Activated T-helper 2 cell treated with anti-CD3 and anti-CD28 coated beads, Interferon-gamma antibody, Interleukin-2, Interleukin-4, amounts not matched to agents 10 μg/mL and 5 μg/mL and 100 μg/mL, durations not matched to agents 14 hours and 24 hours and 36 hours (primary cell): Measurements from ENCODE around the gene EPB41L4B. TPM values are rescaled to one million over a fixed set of nuclear protein-coding genes. Genes with fewer than 3 reads are reported as not detected.

Experiments
- DNase-seq: peaks from one replicate; pipeline ENCODE4 v3.0.0; 2021; ENCODE audit warnings: low spot score
- H3K27ac Mint-ChIP-seq: one replicate; pipeline ENCODE4 v1.8.0; 2021; ENCODE audit warnings: mixed read lengths
- H3K27me3 Mint-ChIP-seq: one replicate; pipeline ENCODE4 v1.8.0; 2021; ENCODE audit warnings: low read depth, mixed read lengths
- H3K36me3 Mint-ChIP-seq: one replicate; pipeline ENCODE4 v1.8.0; 2021; ENCODE audit warnings: low read depth, mixed read lengths
- H3K4me1 Mint-ChIP-seq: one replicate; pipeline ENCODE4 v1.8.0; 2021; ENCODE audit warnings: low read depth, mixed read lengths
- H3K4me3 Mint-ChIP-seq: one replicate; pipeline ENCODE4 v1.8.0; 2021; ENCODE audit warnings: low read depth, mild to moderate bottlenecking, moderate library complexity, mixed read lengths
- H3K9me3 Mint-ChIP-seq: one replicate; pipeline ENCODE4 v1.8.0; 2021; ENCODE audit warnings: mixed read lengths
- intact Hi-C: fragments of 100-400 bp; cut with micrococcal nuclease; formaldehyde crosslinking; loops from one replicate; pipeline ENCODE4 v1.15.1; 2023
- total RNA-seq: library from RNA; stranded (reverse); gene quantifications from 2 replicates; pipeline ENCODE4 v1.2.3, GENCODE V29; 2022

Gene EPB41L4B
- total RNA-seq, 1 donor from 2014 or later, result 1.6 TPM

- DNase-seq, result no peak
- Mint-ChIP-seq H3K4me3 (no peak overlapping the region), H3K27me3 (peaks cover 8% of the 10 kb centered on the region), H3K9me3 (no peaks in the 10 kb centered on the region), H3K36me3 (no peaks in the 10 kb centered on the region), H3K27ac (no peak overlapping the region), H3K4me1 (peaks cover 2% of the 10 kb centered on the region)
- intact Hi-C loops, result no loop called here
Measured at GRCh38 chr9:109336409-109336808, 15.6 kb upstream of the EPB41L4B start.

GRCh38 chr9:109335929-109336328 is 15.1 kb upstream of the EPB41L4B start:
- no peak for DNase-seq
- H3K27ac Mint-ChIP-seq, result no peak overlapping the region
- H3K9me3 Mint-ChIP-seq, result no peaks in the 10 kb centered on the region
- peaks cover 2% of the 10 kb centered on the region for H3K4me1 Mint-ChIP-seq
- no peaks in the 10 kb centered on the region for H3K36me3 Mint-ChIP-seq
- H3K4me3 Mint-ChIP-seq, result no peak overlapping the region
- intact Hi-C loops, result no loop called here
- peaks cover 8% of the 10 kb centered on the region for H3K27me3 Mint-ChIP-seq

- no peak overlapping the region for H3K27ac Mint-ChIP-seq
- intact Hi-C loops, result no loop called here
- no peak overlapping the region for H3K4me3 Mint-ChIP-seq
- H3K27me3 Mint-ChIP-seq, result peaks cover 8% of the 10 kb centered on the region
- H3K9me3 Mint-ChIP-seq, result no peaks in the 10 kb centered on the region
- H3K36me3 Mint-ChIP-seq, result no peaks in the 10 kb centered on the region
- peaks cover 2% of the 10 kb centered on the region for H3K4me1 Mint-ChIP-seq
- no peak for DNase-seq
Measured at GRCh38 chr9:109335121-109335520, 14.3 kb upstream of the EPB41L4B start.

GRCh38 chr9:109331353-109331752 is 10.5 kb upstream of the EPB41L4B start:
- Mint-ChIP-seq H3K4me1 (peaks cover under 1% of the 10 kb centered on the region), H3K27me3 (peaks cover 19% of the 10 kb centered on the region), H3K4me3 (no peak overlapping the region), H3K9me3 (no peaks in the 10 kb centered on the region), H3K27ac (no peak overlapping the region), H3K36me3 (no peaks in the 10 kb centered on the region)
- no peak for DNase-seq
- intact Hi-C loops, result no loop called here

DNA sequence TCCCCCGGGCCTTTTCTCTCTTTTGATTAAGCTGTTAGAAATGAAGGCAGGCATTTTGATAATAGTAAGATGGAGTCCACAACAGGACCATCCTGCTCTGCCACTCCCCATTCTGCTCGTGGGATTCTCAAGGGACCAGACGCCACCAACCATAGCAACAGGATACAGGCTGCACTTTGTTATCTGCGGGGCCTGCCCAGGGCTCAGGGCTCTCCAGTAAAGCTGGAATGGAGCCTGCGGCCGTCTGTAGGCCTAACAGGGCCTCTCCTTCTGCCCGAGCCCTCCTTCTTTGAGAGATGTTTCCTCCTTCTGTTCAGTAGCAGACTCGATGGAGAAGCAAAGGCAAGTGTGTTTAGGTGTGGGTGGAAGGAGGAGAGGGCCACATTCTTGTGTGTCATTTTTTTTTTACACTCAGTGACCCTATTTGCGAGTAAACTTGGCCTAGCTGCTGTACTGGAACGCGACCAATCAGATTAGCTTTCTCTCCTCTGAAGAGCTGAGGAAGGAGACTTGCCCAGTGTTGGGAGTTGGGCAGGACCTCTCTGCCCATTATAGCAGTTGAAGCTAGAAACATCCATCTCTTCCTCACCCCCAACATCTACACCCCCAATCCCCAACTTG is 8.9 kb upstream of the EPB41L4B start:
- H3K27ac Mint-ChIP-seq, result no peak overlapping the region
- intact Hi-C loops, result loop anchor here (10.0 kb wide), 3 partner anchors 145 to 395 kb away; partner anchors contain the start of genes ABITRAM and ELP1
- no peaks in the 10 kb centered on the region for H3K4me1 Mint-ChIP-seq

DNA sequence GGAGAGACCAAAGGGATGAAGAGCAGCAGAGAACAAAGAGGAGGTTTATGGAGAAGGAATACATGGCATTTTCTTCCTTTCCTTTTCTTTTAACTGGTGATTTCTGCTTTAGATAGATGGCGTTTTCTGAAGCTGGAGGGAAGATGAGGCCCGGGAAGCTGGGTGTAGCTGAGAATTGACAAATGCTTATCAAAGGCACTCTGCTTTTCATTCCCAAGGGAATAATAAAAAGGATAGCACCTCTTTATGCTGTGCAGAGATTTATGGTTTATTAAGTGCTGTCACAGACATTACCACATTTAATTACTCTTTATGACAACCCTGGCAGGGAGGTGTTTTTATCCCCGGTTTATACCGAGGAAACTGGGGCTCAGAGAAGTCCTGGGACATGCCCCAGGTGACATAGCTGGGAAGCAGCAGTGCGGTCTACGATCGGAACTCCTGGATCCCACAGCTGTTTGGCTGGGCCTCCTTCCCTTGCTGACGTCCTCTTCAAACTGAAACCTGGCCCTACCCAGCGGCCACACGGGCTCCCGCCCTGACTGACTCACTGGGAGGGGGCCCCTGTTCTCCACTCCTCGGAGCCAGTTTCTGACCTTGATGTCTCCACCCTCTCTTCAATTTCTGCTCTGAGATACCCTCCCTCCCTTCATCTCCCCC is 8.2 kb upstream of the EPB41L4B start:
- Mint-ChIP-seq H3K9me3 (no peaks in the 10 kb centered on the region), H3K4me1 (no peaks in the 10 kb centered on the region)
- intact Hi-C loops, result loop anchor here (10.0 kb wide), 3 partner anchors 146 to 394 kb away; partner anchors contain the start of genes ABITRAM and ELP1

More for the DNA sequence above, 8.9 kb upstream of the EPB41L4B start:
- no peaks in the 10 kb centered on the region for H3K36me3 Mint-ChIP-seq
- DNase-seq, result no peak
- H3K4me3 Mint-ChIP-seq, result no peak overlapping the region
- H3K9me3 Mint-ChIP-seq, result no peaks in the 10 kb centered on the region
- peaks cover 21% of the 10 kb centered on the region for H3K27me3 Mint-ChIP-seq

DNA sequence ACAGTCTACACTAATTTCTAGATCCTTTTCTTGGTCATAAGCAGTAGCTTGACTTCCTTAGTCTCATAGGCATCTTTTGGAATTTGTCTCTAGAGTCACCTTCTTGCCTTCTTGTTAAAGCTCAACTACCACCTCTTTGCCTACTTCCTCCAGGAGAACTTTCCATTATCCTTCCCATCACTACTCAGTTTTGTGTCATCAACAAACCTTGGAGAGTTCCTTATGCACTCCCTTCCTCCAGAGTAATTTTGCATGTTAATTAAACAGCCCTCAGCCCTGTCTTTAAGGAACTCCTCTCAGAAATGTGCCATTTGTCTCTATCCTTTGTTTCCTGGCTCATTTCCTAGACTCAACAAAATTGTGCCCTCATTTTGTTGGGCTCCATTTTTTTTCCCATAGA is 4.2 kb upstream of the EPB41L4B start:
- H3K4me1 Mint-ChIP-seq, result peaks cover 7% of the 10 kb centered on the region
- H3K4me3 Mint-ChIP-seq, result no peak overlapping the region
- DNase-seq, result no peak
- intact Hi-C loops, result loop anchor here (10.0 kb wide), 3 partner anchors 150 to 390 kb away; partner anchors contain the start of genes ABITRAM and ELP1
- H3K36me3 Mint-ChIP-seq, result no peaks in the 10 kb centered on the region
- no peak overlapping the region for H3K27ac Mint-ChIP-seq
- no peaks in the 10 kb centered on the region for H3K9me3 Mint-ChIP-seq
- peaks cover 41% of the 10 kb centered on the region for H3K27me3 Mint-ChIP-seq

More for the DNA sequence above, 8.2 kb upstream of the EPB41L4B start:
- DNase-seq, result no peak
- no peaks in the 10 kb centered on the region for H3K36me3 Mint-ChIP-seq
- H3K4me3 Mint-ChIP-seq, result no peak overlapping the region
- H3K27me3 Mint-ChIP-seq, result peaks cover 22% of the 10 kb centered on the region
- H3K27ac Mint-ChIP-seq, result no peak overlapping the region

- intact Hi-C loops, result loop anchor here (5.0 to 10.0 kb wide), 4 partner anchors 141 to 389 kb away; partner anchors contain the start of genes ABITRAM and ELP1
- peaks cover 47% of the 10 kb centered on the region for H3K27me3 Mint-ChIP-seq
Measured at GRCh38 chr9:109323771-109324170, 2.9 kb upstream of the EPB41L4B start.

DNA sequence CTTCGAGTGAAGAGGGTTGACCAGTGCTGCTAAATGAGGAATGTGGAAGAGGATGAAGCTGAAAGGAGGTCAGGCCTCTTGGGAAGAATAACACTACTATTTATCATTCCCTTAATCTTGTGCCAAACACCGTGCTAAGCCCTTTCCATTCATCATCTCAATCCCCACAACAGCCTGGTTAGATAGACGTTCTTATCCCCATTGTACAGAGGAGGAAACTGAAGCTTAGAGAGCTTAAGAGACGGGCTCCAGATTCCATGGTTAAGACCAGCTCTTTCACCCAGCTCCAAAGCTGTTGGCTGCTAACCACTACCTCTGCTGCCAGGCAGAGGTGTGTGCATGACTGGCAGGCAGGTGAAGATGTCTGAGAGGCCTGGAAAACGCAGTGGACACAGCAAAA is 868 bp upstream of the EPB41L4B start:
- Mint-ChIP-seq H3K27me3 (peaks cover 57% of the 10 kb centered on the region), H3K4me1 (peaks cover 8% of the 10 kb centered on the region), H3K27ac (no peak overlapping the region), H3K4me3 (no peak overlapping the region), H3K36me3 (no peaks in the 10 kb centered on the region), H3K9me3 (no peaks in the 10 kb centered on the region)
- no peak for DNase-seq
- intact Hi-C loops, result loop anchor here (1.0 to 10.0 kb wide), 6 partner anchors 77 to 387 kb away; partner anchors contain the start of genes ABITRAM and ELP1

More at GRCh38 chr9:109323771-109324170, 2.9 kb upstream of the EPB41L4B start:
- H3K9me3 Mint-ChIP-seq, result no peaks in the 10 kb centered on the region
- no peak overlapping the region for H3K27ac Mint-ChIP-seq
- no peak overlapping the region for H3K4me3 Mint-ChIP-seq
- peaks cover 8% of the 10 kb centered on the region for H3K4me1 Mint-ChIP-seq
- no peak for DNase-seq
- no peaks in the 10 kb centered on the region for H3K36me3 Mint-ChIP-seq

DNA sequence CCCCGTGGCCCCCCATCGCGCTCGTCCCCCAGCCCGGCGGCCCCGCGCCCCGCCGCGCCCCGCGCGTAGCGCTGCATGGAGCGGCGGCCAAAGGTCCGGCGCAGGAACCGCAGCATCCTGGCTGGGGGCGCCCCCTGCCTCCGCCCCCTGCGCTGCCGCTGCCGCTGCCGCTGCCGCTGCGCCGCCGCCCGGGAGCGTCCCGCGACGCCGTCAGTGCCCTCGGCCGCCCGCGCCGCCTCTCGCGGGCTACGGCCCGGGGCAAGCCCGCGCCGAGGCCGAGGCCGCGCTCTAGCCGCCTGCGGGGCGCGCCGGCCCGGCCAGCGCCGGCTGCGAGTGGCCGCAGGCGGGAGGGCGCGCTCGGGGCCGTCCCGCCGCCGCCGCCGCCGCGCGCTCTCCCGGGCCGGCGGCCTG is 523 bp downstream of the EPB41L4B start:
- Mint-ChIP-seq H3K27ac (no peak overlapping the region), H3K4me1 (peaks cover 8% of the 10 kb centered on the region), H3K4me3 (no peak overlapping the region), H3K27me3 (peaks cover 65% of the 10 kb centered on the region), H3K36me3 (no peaks in the 10 kb centered on the region), H3K9me3 (no peaks in the 10 kb centered on the region)
- no peak for DNase-seq
- intact Hi-C loops, result loop anchor here (2.0 to 10.0 kb wide), 5 partner anchors 90 to 386 kb away; partner anchors contain the start of genes ABITRAM and ELP1

- no peaks in the 10 kb centered on the region for H3K36me3 Mint-ChIP-seq
- peak overlapping the region; percentile 75 for H3K4me3 Mint-ChIP-seq
- intact Hi-C loops, result loop anchor here (2.0 to 10.0 kb wide), 6 partner anchors 91 to 1835 kb away; partner anchors contain the start of genes ABITRAM, ELP1 and KLF4
- H3K27me3 Mint-ChIP-seq, result peaks cover 69% of the 10 kb centered on the region
- H3K4me1 Mint-ChIP-seq, result peaks cover 8% of the 10 kb centered on the region
- H3K27ac Mint-ChIP-seq, result no peak overlapping the region
- H3K9me3 Mint-ChIP-seq, result no peaks in the 10 kb centered on the region
- DNase-seq, result no peak
Measured at GRCh38 chr9:109319626-109320241, 1.1 kb downstream of the EPB41L4B start.

- intact Hi-C loops, result loop anchor here (10.0 kb wide), 1 partner anchor 1834 kb away; the partner anchor contains the start of gene KLF4
- no peak for DNase-seq
- H3K4me3 Mint-ChIP-seq, result peak overlapping the region; percentile 75
- peaks cover 8% of the 10 kb centered on the region for H3K4me1 Mint-ChIP-seq
- H3K27me3 Mint-ChIP-seq, result peaks cover 68% of the 10 kb centered on the region
- H3K27ac Mint-ChIP-seq, result no peak overlapping the region
- no peaks in the 10 kb centered on the region for H3K9me3 Mint-ChIP-seq
- no peaks in the 10 kb centered on the region for H3K36me3 Mint-ChIP-seq
Measured at GRCh38 chr9:109319017-109319625, 1.7 kb downstream of the EPB41L4B start.
